ENCODE data around the gene HIPK2. TPM values are rescaled to one million over a fixed set of nuclear protein-coding genes. Genes with fewer than 3 reads are reported as not detected.

Gene HIPK2
- total RNA-seq: 6.5 and 10.1 TPM in 2 replicates

GRCh38 chr7:139777948-139778841, at the start of gene HIPK2:
HIPK2 (minus strand) TSS chr7:139777998; CDS start chr7:139777623, 375 bp downstream.

GRCh38 chr7:139523199-139523941, 254.4 kb downstream of the HIPK2 start, which contains the start of gene CLEC2L:
CLEC2L (plus strand) TSS chr7:139523685; CDS start chr7:139523928, 243 bp downstream.

Other genes starting within 250 kb of the HIPK2 start
- 2.1 and 3.0 TPM in 2 replicates for gene TBXAS1, start 51.3 kb upstream of the HIPK2 start, total RNA-seq

All from bronchial smooth muscle cell (primary cell).